GM19452 (cell line): ENCODE measurements around the gene RAB9A.

Source experiments
- ATAC-seq: cut with Tn5 transposase; IDR thresholded peaks from one replicate; pipeline ENCODE4 v1.9.1; 2021; ENCODE audit not compliant: unreplicated experiment

RAB9A gene

DNA sequence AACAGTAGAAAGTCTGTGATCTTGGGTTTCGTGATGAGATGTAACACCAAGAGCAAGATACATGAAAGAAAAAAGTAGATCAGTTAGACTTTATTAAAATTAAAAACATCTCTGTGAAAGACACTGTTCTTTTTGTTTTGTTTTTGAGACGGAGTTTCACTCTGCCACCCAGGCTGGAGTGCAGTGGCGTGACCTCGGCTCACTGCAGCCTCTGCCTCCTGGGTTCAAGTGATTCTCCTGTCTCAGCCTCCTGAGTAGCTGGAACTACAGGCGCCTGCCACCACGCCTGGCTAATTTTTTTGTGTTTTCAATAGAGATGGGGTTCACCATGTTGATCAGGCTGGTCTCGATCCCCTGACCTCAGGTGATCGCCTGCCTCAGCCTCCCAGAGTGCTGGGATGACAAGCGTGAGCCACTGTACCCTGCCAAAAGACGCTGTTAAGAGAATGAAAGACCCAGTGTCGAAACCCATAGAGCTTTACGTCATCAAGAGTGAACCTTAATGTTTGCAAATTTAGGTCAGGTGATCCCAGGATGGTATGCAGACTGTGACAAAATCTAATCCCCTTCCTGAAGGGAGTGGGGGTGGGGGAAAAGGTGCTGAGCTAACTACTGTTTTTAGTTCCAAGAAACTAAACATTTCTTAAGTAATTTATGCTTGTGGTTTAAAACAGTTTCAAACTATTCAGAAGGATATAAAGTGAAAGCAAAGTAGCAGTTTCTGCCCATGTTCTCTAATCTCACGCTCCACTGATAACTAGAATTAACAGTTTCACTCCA lies 53.7 kb downstream of the RAB9A start:
- peak; percentile 93 for ATAC-seq

DNA sequence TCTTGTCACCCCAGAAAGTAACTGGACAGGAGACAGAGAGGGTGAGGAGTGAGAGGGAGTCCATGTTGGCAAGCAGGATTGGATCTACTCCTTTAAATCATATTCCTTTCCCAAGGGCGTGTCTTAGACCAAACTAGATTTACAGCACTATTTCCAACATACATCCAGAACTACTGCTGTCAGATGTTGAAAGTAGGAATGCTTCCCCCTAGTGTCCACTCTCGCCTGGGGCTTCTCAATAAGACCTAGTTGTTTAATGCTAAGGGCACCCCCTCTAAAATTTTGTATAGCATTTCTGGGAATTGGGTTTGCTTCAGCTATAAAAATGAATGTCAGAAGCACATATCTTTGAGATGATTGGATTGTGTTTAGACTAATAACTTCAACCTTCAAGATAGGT lies 58.9 kb downstream of the RAB9A start:
- ATAC-seq: no peak

DNA sequence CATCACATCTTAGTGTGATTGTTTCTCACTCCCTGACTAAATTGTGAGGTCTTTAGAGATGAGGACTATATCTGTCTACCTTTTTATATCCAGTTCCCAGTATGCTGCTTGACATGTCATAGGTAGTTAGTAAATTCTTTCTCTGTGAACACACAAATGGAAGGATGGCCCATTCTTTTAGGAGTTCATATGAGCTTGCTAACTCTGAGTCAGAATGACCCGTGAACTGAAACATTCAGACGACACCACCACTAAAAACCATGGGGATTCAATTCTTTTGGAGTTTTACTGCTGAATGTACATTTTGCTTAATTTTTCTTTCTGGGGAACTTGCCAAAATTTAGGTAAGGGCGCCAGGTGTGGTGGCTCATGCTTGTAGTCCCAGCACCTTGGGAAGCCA lies 59.6 kb downstream of the RAB9A start:
- ATAC-seq: no peak

DNA sequence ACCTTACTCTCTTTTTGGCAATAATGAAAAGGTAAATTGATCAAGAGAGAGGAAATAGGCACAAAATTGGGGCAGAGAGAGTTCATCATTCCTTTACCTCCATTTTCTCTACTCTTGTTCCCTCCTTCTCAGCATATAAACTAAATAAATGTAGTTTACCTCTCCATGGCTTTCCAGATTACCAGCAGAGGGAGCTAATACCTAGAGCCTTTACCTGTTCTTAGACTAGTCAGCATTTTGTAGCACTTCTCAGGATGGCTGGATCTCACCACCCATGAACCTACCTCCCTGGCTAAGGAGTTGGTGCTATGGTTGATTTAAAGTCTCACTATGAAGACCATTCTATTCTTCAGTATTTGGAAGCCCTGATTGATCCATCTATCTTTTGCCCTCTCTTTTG lies 61.3 kb downstream of the RAB9A start:
- no peak for ATAC-seq

DNA sequence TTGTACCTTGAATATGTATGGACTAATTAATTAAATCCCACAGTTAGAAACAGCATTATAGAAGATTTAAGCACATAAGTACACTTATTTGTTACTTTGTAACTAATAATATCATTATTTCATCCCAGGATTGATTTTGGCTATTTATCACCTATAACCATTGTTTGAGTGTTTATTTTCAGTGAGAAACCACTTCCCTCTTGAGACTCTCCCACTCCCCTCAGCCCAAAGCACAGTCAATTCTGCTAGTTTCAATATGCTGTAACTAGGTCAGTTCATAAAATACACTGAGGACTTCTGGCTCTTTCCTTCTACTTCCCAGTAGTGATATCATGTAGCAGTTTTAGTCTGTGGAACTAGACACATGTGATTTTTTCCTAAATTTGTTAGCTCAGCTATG lies 61.9 kb downstream of the RAB9A start:
- no peak for ATAC-seq

DNA sequence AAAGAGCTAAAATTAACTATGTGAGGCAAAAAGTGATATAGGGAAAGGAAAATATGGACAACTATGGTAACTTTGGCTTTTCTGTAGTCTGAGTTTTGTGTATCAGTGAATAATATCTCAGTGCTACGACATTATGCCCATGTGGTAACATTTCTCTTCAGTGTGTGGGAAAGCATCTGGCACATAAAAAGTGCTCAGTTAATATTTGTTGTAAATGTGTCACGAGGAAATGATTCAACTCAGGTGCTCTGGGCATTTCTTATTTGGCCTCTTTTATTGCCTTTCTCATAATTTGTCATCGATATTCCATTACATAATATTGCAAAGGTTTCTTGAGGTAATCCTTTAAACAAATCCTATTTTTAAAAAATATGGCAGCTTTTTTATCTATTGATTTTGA lies 63.2 kb downstream of the RAB9A start:
- ATAC-seq: no peak

DNA sequence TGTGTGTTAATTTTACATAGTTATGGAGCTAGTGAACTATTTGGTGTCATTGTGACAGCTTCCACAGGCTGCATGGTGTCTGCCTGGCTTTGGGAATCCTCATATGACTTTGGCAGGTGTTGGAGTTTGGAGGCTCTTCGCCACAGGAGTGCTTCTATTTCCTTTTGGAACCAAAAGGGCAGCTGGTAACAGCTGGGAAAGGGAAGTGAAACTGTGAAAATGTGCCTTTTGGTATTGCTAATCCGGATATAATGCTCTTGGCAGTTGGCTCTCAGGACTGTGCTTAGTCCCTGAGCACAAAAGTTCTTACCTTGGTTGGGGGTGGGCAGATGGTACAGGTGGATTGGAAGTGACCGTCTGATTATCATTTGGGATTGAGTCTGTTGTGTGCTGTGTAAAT lies 63.7 kb downstream of the RAB9A start:
- ATAC-seq: no peak

DNA sequence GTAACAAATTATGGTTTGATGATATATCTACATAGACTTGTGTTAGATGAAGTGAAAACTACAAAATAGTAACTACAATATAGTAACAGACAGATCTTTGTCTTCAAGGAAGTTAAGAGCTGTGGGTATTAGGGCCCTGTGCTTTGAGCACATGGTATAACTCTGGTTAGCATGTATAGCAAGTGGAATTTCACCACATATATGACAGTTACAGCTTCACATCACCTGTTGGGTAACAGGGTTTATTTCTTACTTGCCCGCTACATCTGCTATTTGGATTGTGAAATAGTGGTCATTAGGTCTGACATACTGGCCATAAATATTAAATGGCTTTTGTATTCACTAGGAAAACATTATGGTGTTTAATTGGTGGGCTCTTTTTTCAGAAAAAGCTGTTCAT lies 65.8 kb downstream of the RAB9A start:
- ATAC-seq: no peak

DNA sequence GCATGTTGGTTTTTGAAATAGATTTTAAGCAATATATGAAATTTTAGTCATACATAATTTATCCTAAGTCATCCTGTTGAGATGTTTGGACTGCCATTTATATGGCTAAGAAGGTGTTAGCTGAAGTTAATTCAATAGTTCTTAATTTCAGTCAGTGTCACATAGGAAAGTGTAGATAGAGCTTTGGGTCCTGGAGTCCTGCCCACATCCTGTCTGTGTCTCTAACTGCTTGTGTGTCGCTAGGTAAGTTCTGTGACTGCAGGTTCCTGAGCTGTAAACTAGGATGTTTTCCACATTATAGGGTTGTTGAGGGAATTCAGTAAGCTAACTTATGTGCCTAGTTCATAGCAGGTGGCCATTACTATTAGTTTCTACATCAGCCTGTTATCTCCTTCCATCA lies 66.3 kb downstream of the RAB9A start:
- no peak for ATAC-seq

DNA sequence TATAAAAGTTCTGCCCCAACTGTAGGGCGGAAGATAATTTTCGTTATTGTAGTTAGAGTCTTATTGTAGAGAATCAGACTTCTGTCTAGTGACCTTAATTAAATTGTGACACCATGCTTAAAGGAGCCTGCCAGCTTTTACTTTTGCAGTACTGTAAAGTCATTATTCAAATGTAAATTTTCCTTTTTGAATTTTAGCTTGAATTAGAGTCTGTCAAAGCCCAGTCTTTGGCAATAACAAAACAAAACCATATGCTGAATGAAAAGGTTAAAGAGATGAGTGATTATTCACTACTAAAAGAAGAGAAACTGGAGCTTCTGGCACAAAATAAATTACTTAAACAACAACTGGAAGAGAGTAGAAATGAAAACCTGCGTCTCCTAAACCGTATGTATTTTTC lies 67.5 kb downstream of the RAB9A start:
- ATAC-seq: no peak

DNA sequence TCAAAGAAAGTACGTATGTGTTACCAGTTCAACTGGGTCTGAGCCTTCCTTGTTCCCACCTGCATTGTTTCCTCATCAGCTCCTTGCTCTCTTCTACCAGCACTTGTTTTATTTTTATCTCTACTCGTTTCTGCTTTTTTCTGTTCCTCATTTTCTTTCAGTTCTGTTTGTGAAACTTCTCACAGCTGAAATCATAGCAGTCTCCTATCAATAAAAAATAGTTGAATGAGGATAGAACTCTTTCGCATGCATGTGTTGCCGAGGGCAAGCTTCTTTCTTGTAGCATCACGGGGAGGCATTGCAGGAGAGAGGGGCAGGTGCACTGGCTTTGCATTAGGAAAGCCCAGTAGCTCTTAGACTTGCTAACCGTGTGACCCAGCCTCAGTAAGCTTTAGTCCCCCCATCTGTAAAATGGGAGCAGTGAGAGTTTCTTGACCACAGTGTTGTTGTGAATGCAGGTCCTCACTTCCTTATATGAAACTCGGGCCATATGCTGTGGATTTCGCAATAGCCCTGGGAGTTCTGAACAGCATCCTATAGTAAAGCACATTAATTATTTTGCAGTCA lies 70.3 kb downstream of the RAB9A start:
- ATAC-seq: peak; percentile 69
